HFFc6 (cell line): ENCODE measurements around the gene WSB1. TPM values are rescaled to one million over a fixed set of nuclear protein-coding genes. Genes with fewer than 3 reads are reported as not detected.

Experiments used
- DNase-seq: peaks from one replicate; pipeline ENCODE4 v3.0.0-alpha.2; 2018
- H3K27ac Mint-ChIP-seq: 2 replicates; pipeline ENCODE4 v1.8.0; 2020; ENCODE audit warnings: mild to moderate bottlenecking, mixed read lengths
- H3K27me3 Mint-ChIP-seq: 2 replicates; pipeline ENCODE4 v1.8.0; 2021; ENCODE audit warnings: mild to moderate bottlenecking, moderate library complexity, mixed read lengths; ENCODE audit not compliant: insufficient read depth
- H3K36me3 Mint-ChIP-seq: 2 replicates; pipeline ENCODE4 v1.8.0; 2021; ENCODE audit warnings: low read depth, mixed read lengths
- H3K4me1 Mint-ChIP-seq: 2 replicates; pipeline ENCODE4 v1.8.0; 2020; ENCODE audit warnings: low read depth, mixed read lengths
- H3K4me3 Mint-ChIP-seq: 2 replicates; pipeline ENCODE4 v1.8.0; 2020; ENCODE audit warnings: mild to moderate bottlenecking, moderate library complexity, mixed read lengths
- H3K9me3 Mint-ChIP-seq: 2 replicates; pipeline ENCODE4 v1.8.0; 2020; ENCODE audit warnings: mild to moderate bottlenecking, mixed read lengths
- total RNA-seq, 6 experiments: library from RNA; stranded (reverse); fragmentation: NEBNext Ultra II Directional; extraction: Animal tissue kit (Norgen Biotek cat#: 25700); gene quantifications; 2 replicates in 1 of 6; 3 replicates in 5 of 6; pipeline ENCODE4 v1.2.3, GENCODE V29; 2021
- TF ChIP-seq, protein P1 (sequence below): fragments of 200-600 bp; sonication (generic); IDR thresholded peaks from 2 replicates; pipeline ENCODE4 v1.5.0; 2021; ENCODE audit warnings: antibody characterized with exemption, mild to moderate bottlenecking

The WSB1 gene
- total RNA-seq, 6 experiments from 2014 or later, result 60.5 to 74.4 (median 66.5) TPM

DNA sequence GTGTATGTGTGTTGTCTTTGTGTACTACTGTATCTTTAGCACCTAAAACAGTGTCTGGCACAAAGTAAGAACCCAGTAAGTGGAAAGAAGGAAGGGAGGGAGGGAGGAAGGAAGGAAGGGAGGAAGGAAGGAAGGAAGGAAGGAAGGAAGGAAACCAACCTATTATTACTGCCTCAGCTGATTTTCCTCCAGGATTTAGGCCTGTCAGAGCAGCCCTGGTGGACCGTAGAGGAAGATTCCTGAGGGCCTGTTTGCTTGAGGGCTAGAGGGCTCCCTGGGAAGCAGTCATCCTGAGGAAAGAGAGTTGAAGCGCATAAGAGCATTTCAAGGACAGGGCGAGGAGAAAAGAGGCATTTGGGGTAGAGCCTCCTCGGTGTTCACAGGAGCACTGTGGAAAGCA lies 61.5 kb downstream of the WSB1 start:
- no peak overlapping the region for H3K4me3 Mint-ChIP-seq

DNA sequence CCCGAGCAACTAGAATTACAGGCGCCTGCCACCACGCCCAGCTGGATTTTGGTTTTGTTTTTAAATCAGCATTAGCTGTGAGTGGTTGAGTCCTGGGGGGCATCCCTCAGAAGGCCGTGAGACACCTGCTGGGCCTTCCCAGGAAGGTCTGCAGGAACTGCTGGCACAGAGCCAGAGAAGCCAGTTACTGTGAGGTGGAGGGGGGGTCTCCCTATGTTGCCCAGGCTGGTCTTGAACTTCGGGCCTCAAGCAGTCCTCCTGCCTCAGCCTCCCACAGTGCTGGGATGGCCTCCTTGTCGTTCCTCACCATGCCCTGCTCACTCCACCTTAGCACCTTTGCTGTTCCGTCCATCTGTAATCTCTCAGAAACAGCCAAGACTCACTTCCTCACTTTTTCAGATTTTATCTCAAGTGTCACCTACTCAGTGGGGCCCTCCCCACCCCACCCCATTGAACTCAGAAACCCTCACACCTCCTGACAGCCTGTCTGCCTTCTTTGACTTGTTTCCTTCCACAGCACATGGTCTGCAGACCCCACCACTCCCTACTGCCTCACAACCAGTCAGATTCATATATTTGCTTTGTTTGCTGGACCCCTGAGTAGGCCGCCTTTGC lies 62.3 kb downstream of the WSB1 start:
- Mint-ChIP-seq H3K4me1 (peaks cover 16% of the 10 kb centered on the region), H3K4me3 (no peak overlapping the region), H3K9me3 (no peaks in the 10 kb centered on the region), H3K36me3 (peaks cover 8% of the 10 kb centered on the region), H3K27ac (no peak overlapping the region), H3K27me3 (peaks cover 3% of the 10 kb centered on the region)
- DNase-seq, result no peak
- TF ChIP-seq, protein P1, sequence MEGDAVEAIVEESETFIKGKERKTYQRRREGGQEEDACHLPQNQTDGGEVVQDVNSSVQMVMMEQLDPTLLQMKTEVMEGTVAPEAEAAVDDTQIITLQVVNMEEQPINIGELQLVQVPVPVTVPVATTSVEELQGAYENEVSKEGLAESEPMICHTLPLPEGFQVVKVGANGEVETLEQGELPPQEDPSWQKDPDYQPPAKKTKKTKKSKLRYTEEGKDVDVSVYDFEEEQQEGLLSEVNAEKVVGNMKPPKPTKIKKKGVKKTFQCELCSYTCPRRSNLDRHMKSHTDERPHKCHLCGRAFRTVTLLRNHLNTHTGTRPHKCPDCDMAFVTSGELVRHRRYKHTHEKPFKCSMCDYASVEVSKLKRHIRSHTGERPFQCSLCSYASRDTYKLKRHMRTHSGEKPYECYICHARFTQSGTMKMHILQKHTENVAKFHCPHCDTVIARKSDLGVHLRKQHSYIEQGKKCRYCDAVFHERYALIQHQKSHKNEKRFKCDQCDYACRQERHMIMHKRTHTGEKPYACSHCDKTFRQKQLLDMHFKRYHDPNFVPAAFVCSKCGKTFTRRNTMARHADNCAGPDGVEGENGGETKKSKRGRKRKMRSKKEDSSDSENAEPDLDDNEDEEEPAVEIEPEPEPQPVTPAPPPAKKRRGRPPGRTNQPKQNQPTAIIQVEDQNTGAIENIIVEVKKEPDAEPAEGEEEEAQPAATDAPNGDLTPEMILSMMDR, result no peak

More for the DNA sequence above, 61.5 kb downstream of the WSB1 start:
- H3K36me3 Mint-ChIP-seq, result peaks cover 8% of the 10 kb centered on the region
- H3K4me1 Mint-ChIP-seq, result peaks cover 16% of the 10 kb centered on the region
- DNase-seq, result no peak
- H3K9me3 Mint-ChIP-seq, result no peaks in the 10 kb centered on the region
- H3K27me3 Mint-ChIP-seq, result peaks cover 1% of the 10 kb centered on the region; the same call in 1 of the 2 replicates
- TF ChIP-seq, protein P1, result no peak
- no peak overlapping the region for H3K27ac Mint-ChIP-seq

DNA sequence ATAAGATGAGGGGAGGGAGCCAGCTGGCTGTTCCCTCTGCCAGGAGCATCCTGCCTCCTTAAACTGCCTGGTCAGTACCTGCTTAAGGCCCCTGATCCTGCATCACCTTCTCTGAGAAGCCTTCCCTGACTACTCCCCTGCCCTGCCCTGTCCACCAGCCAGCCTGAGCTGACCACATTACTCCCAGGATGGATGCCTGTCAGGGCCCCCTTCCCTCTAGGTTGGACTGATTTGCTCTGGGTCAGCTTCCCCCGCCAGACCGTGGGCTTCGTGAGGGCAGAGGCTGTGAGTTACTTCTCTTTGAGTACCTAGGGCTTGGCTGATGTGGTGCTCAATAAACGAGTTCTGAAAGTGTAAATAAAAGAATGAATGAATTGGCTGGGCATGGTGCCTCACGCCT lies 63.3 kb downstream of the WSB1 start:
- Mint-ChIP-seq H3K4me3 (no peak overlapping the region), H3K27me3 (peaks cover 3% of the 10 kb centered on the region), H3K36me3 (peaks cover 7% of the 10 kb centered on the region), H3K9me3 (no peaks in the 10 kb centered on the region), H3K27ac (no peak overlapping the region), H3K4me1 (peaks cover 8% of the 10 kb centered on the region)
- TF ChIP-seq, protein P1, result no peak
- DNase-seq, result no peak

DNA sequence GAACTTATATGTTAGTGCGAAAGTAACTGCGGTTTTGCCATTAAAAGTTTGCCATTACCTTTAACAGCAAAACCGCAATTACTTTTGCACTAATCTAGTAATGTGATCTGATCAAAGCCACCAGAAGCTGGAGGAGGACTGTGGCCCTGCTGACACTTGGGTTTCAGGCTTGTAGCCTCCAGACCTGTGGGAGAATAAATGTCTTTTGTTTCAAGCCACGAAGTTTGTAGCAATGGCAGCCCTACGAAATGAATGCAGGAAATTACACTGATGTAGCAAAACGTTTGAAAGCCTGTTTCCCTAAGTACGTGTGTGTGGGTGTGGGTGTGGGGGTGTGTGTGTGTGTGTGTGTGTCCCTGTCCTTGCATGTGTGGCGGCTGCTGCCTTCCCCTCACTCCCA lies 66.6 kb downstream of the WSB1 start:
- no peak overlapping the region for H3K4me3 Mint-ChIP-seq
- H3K27ac Mint-ChIP-seq, result no peak overlapping the region
- TF ChIP-seq, protein P1, result no peak
- no peaks in the 10 kb centered on the region for H3K36me3 Mint-ChIP-seq
- no peaks in the 10 kb centered on the region for H3K9me3 Mint-ChIP-seq
- H3K27me3 Mint-ChIP-seq, result peaks cover 2% of the 10 kb centered on the region
- peaks cover 27% of the 10 kb centered on the region for H3K4me1 Mint-ChIP-seq
- no peak for DNase-seq

DNA sequence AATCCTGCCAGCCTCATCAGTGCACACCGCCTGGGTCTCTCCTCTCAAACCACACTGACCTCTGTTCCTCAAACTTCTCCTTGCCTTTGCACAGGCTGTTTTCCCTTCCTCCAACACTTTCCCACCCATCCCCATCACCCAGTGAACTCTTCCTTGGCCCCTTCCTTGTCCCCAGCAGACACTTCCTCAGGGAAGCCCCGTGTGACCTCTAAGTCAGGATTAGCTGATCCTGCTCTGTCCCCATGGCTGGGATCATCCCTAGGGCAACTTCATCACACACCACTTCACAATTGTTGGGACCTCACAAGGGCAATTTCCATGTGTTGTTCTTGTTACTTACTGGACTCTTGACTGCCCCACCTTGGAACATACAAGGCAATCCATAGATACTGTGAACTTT lies 67.8 kb downstream of the WSB1 start:
- no peak for DNase-seq
- no peaks in the 10 kb centered on the region for H3K36me3 Mint-ChIP-seq
- no peak overlapping the region for H3K27ac Mint-ChIP-seq
- peaks cover 27% of the 10 kb centered on the region for H3K4me1 Mint-ChIP-seq
- TF ChIP-seq, protein P1, result no peak
- H3K27me3 Mint-ChIP-seq, result peaks cover 2% of the 10 kb centered on the region
- no peak overlapping the region for H3K4me3 Mint-ChIP-seq
- no peaks in the 10 kb centered on the region for H3K9me3 Mint-ChIP-seq
